ENCODE measurements around the gene SCFD2. TPM values are rescaled to one million over a fixed set of nuclear protein-coding genes. Genes with fewer than 3 reads are reported as not detected.

The SCFD2 gene
- total RNA-seq, 1 donor from 2014 or later, result 11.9 TPM

DNA sequence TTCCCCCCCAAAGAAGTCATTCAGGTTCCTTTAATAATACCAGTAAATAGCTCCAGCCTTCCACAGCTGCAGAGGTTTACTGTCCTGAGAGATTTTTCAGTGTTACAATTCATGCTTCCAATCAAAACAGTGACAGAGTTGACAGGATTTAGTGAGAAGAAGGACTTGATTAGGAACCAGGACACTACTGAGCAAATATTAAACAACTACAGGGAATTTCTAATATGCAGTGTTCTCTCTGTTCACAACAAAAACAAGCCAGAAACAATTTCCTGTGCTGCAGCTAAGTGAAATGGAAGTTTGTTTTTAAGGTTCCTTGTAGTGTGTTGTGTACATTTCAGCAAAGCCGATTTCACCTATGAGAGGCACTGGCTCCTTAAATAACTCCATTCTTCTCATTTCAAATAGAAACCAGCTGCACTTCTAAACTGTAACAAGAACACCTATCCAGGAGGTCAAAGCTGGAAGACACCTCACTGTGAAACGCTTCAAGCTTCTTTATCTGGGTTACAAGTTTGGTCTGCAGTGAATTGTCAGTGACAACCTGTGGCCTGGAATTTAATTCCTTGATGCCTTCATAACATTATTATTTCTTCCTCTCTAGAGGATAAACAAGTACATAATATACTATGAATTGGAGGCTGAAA, 354.5 kb downstream of the SCFD2 start:
- no peaks in the 10 kb centered on the region for H3K9me3 ChIP-seq (ENCODE audit: insufficient read depth, low read depth, low read length)
- DNase-seq (ENCODE audit: low read depth) (no peak), FAIRE-seq (no peak)
- H3K79me2 ChIP-seq (ENCODE audit: insufficient read depth, low read length), result no peaks in the 10 kb centered on the region
- no peaks in the 10 kb centered on the region for H4K20me1 ChIP-seq (ENCODE audit: insufficient read depth, low read length)
- H3K4me3 Mint-ChIP-seq (ENCODE audit: unreplicated experiment), result no peak overlapping the region
- no peak for TF ChIP-seq EZH2 (IDR thresholded peaks at IDR 0.05; ENCODE audit: insufficient read depth, low read length)
- no peak for TF ChIP-seq CTCF (IDR thresholded peaks at IDR 0.05; ENCODE audit: insufficient read depth, low read depth, low read length)
- H2AFZ ChIP-seq (ENCODE audit: low read depth, low read length), result no peak overlapping the region
- H3K4me2 ChIP-seq (ENCODE audit: low read length), result no peak overlapping the region
- H3K27me3 Mint-ChIP-seq (ENCODE audit: low read depth, unreplicated experiment), result no peaks in the 10 kb centered on the region
- peaks cover 38% of the 10 kb centered on the region for H3K4me1 Mint-ChIP-seq (ENCODE audit: low read depth, unreplicated experiment)
- H3K4me1 ChIP-seq (ENCODE audit: insufficient read depth, low read length), result peaks cover 16% of the 10 kb centered on the region
- H3K27ac Mint-ChIP-seq (ENCODE audit: unreplicated experiment), result no peak overlapping the region
- H3K9me3 Mint-ChIP-seq (ENCODE audit: unreplicated experiment), result no peaks in the 10 kb centered on the region
- no peak overlapping the region for H3K9ac ChIP-seq (ENCODE audit: low read length)
- no peak overlapping the region for H3K27ac ChIP-seq (ENCODE audit: low read depth, low read length)
- no peak overlapping the region for H3K4me3 ChIP-seq (ENCODE audit: insufficient read depth, low read depth, low read length)
- H3K36me3 ChIP-seq (ENCODE audit: insufficient read depth, low read length), result no peaks in the 10 kb centered on the region
- no peaks in the 10 kb centered on the region for H3K27me3 ChIP-seq (ENCODE audit: insufficient read depth, low read length)
- H3K36me3 Mint-ChIP-seq (ENCODE audit: low read depth, unreplicated experiment), result no peaks in the 10 kb centered on the region

DNA sequence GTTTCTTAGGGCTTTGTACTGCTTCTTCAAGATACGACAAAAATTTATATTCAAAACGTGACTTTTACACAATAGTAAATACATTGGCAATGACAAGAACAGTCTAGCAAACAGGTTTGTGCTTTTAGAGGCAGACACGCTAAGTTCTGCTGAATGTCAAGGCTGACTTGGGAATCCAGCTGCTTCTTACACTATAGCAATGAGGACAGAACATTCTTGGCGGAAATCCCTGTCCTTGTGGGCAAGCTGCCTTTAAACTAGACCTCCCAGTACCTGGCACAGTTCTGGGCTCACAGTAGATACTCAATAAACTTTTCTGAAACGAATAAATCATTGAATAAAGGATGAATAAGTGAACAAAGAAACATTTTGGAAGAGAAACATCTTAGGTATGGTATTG, 355.5 kb downstream of the SCFD2 start:
- no peaks in the 10 kb centered on the region for H3K79me2 ChIP-seq (ENCODE audit: insufficient read depth, low read length)
- no peaks in the 10 kb centered on the region for H3K27me3 ChIP-seq (ENCODE audit: insufficient read depth, low read length)
- H3K4me3 ChIP-seq (ENCODE audit: insufficient read depth, low read depth, low read length), result no peak overlapping the region
- TF ChIP-seq EZH2 (IDR thresholded peaks at IDR 0.05; ENCODE audit: insufficient read depth, low read length), result no peak
- TF ChIP-seq CTCF (IDR thresholded peaks at IDR 0.05; ENCODE audit: insufficient read depth, low read depth, low read length), result no peak
- peaks cover 30% of the 10 kb centered on the region for H3K4me1 Mint-ChIP-seq (ENCODE audit: low read depth, unreplicated experiment)
- no peak overlapping the region for H3K4me3 Mint-ChIP-seq (ENCODE audit: unreplicated experiment)
- DNase-seq (ENCODE audit: low read depth) (peak; percentile 58), FAIRE-seq (no peak)
- no peaks in the 10 kb centered on the region for H3K9me3 ChIP-seq (ENCODE audit: insufficient read depth, low read depth, low read length)
- H3K36me3 ChIP-seq (ENCODE audit: insufficient read depth, low read length), result no peaks in the 10 kb centered on the region
- no peak overlapping the region for H3K4me2 ChIP-seq (ENCODE audit: low read length)
- no peaks in the 10 kb centered on the region for H4K20me1 ChIP-seq (ENCODE audit: insufficient read depth, low read length)
- no peak overlapping the region for H3K9ac ChIP-seq (ENCODE audit: low read length)
- H3K27ac Mint-ChIP-seq (ENCODE audit: unreplicated experiment), result no peak overlapping the region
- H3K36me3 Mint-ChIP-seq (ENCODE audit: low read depth, unreplicated experiment), result no peaks in the 10 kb centered on the region
- H3K27me3 Mint-ChIP-seq (ENCODE audit: low read depth, unreplicated experiment), result no peaks in the 10 kb centered on the region
- H3K9me3 Mint-ChIP-seq (ENCODE audit: unreplicated experiment), result no peaks in the 10 kb centered on the region
- no peak overlapping the region for H3K27ac ChIP-seq (ENCODE audit: low read depth, low read length)
- no peak overlapping the region for H2AFZ ChIP-seq (ENCODE audit: low read depth, low read length)
- H3K4me1 ChIP-seq (ENCODE audit: insufficient read depth, low read length), result peaks cover 16% of the 10 kb centered on the region

- H3K4me3 ChIP-seq (ENCODE audit: insufficient read depth, low read depth, low read length), result no peak overlapping the region
- no peak overlapping the region for H3K9ac ChIP-seq (ENCODE audit: low read length)
- TF ChIP-seq EZH2 (IDR thresholded peaks at IDR 0.05; ENCODE audit: insufficient read depth, low read length), result no peak
- H3K9me3 Mint-ChIP-seq (ENCODE audit: unreplicated experiment), result no peaks in the 10 kb centered on the region
- peaks cover 11% of the 10 kb centered on the region for H3K4me1 ChIP-seq (ENCODE audit: insufficient read depth, low read length)
- H3K4me1 Mint-ChIP-seq (ENCODE audit: low read depth, unreplicated experiment), result peaks cover 25% of the 10 kb centered on the region
- no peaks in the 10 kb centered on the region for H3K27me3 ChIP-seq (ENCODE audit: insufficient read depth, low read length)
- no peak overlapping the region for H3K27ac ChIP-seq (ENCODE audit: low read depth, low read length)
- no peak overlapping the region for H2AFZ ChIP-seq (ENCODE audit: low read depth, low read length)
- no peak overlapping the region for H3K4me3 Mint-ChIP-seq (ENCODE audit: unreplicated experiment)
- H3K36me3 ChIP-seq (ENCODE audit: insufficient read depth, low read length), result no peaks in the 10 kb centered on the region
- no peaks in the 10 kb centered on the region for H3K79me2 ChIP-seq (ENCODE audit: insufficient read depth, low read length)
- FAIRE-seq (no peak), DNase-seq (ENCODE audit: low read depth) (no peak)
- no peaks in the 10 kb centered on the region for H3K36me3 Mint-ChIP-seq (ENCODE audit: low read depth, unreplicated experiment)
- no peak overlapping the region for H3K4me2 ChIP-seq (ENCODE audit: low read length)
- no peaks in the 10 kb centered on the region for H3K9me3 ChIP-seq (ENCODE audit: insufficient read depth, low read depth, low read length)
- no peak overlapping the region for H3K27ac Mint-ChIP-seq (ENCODE audit: unreplicated experiment)
- no peaks in the 10 kb centered on the region for H4K20me1 ChIP-seq (ENCODE audit: insufficient read depth, low read length)
- H3K27me3 Mint-ChIP-seq (ENCODE audit: low read depth, unreplicated experiment), result no peaks in the 10 kb centered on the region
Measured at GRCh38 chr4:53009824-53010223, 356.0 kb downstream of the SCFD2 start.

Data from astrocyte (in vitro differentiated cells and primary cell).